CD14-positive monocyte (primary cell): Measurements from ENCODE around the gene ESRRG. TPM values are rescaled to one million over a fixed set of nuclear protein-coding genes. Genes with fewer than 3 reads are reported as not detected.

Experiments
- DNase-seq, 3 donors: peaks; one replicate each; pipeline ENCODE4 v3.0.0-alpha.2; 2011 to 2022
- H2AFZ ChIP-seq: 2 replicates; pipeline ENCODE4 v1.6.0; 2012; ENCODE audit warnings: mild to moderate bottlenecking, low read depth, low read length, inconsistent platforms; ENCODE audit not compliant: insufficient read depth, poor library complexity, severe bottlenecking
- H3K27ac ChIP-seq, 2 donors: 1 replicate in 1 of 2; 2 replicates in 1 of 2; pipeline ENCODE4 v1.5.1; 2012 to 2013; ENCODE audit warnings: low read length in 2 of 2, control low read depth in 1 of 2, inconsistent platforms in 1 of 2, low read depth in 1 of 2, mild to moderate bottlenecking in 1 of 2
- H3K27me3 ChIP-seq, 2 donors: one replicate each; pipeline versions ENCODE4 v1.6.0 to v1.6.1; 2011 to 2013; ENCODE audit warnings: low read length in 2 of 2; ENCODE audit not compliant: control insufficient read depth in 2 of 2, insufficient read depth in 2 of 2
- H3K36me3 ChIP-seq, 2 donors: replicated peaks in 1 of 2; 1 replicate in 1 of 2; 2 replicates in 1 of 2; pipeline versions ENCODE4 v1.5.1 to v1.6.1; 2012 to 2013; ENCODE audit warnings: low read length in 2 of 2, control low read depth in 1 of 2, inconsistent platforms in 1 of 2, mild to moderate bottlenecking in 1 of 2; ENCODE audit not compliant: insufficient read depth in 2 of 2, control insufficient read depth in 1 of 2
- H3K4me1 ChIP-seq, 2 donors: 1 replicate in 1 of 2; 2 replicates in 1 of 2; pipeline versions ENCODE4 v1.5.1 to v1.6.1; 2012 to 2013; ENCODE audit warnings: low read length in 2 of 2, control low read depth in 1 of 2, inconsistent platforms in 1 of 2, mild to moderate bottlenecking in 1 of 2, moderate library complexity in 1 of 2; ENCODE audit not compliant: insufficient read depth in 2 of 2, control insufficient read depth in 1 of 2
- H3K4me2 ChIP-seq: replicated peaks from 2 replicates; pipeline ENCODE3; 2012; ENCODE audit warnings: low read length, moderate library complexity, mild to moderate bottlenecking; ENCODE audit not compliant: poor library complexity, severe bottlenecking; ENCODE audit errors: extremely low read depth
- H3K4me3 ChIP-seq, 3 experiments: fragments of 200-600 bp in 1 of 3; sonication (generic) in 1 of 3; replicated peaks in 1 of 3; 1 replicate in 2 of 3; 2 replicates in 1 of 3; pipeline ENCODE4 v1.5.1; 2011 to 2013; ENCODE audit warnings: low read length in 3 of 3, mild to moderate bottlenecking in 3 of 3, control low read depth in 2 of 3, low read depth in 2 of 3, inconsistent platforms in 1 of 3, moderate library complexity in 1 of 3
- H3K79me2 ChIP-seq: 2 replicates; pipeline ENCODE4 v1.6.0; 2012; ENCODE audit warnings: mild to moderate bottlenecking, control low read depth, inconsistent platforms, low read length, moderate library complexity; ENCODE audit not compliant: insufficient read depth
- H3K9ac ChIP-seq: 2 replicates; pipeline ENCODE4 v1.6.0; 2017; ENCODE audit warnings: low read length, mild to moderate bottlenecking; ENCODE audit not compliant: insufficient read depth, poor library complexity, severe bottlenecking
- H3K9me3 ChIP-seq, 2 donors: replicated peaks in 1 of 2; 1 replicate in 1 of 2; 2 replicates in 1 of 2; pipeline versions ENCODE4 v1.5.1 to v1.6.1; 2012 to 2013; ENCODE audit warnings: low read length in 2 of 2, control low read depth in 1 of 2; ENCODE audit not compliant: control insufficient read depth in 1 of 2, insufficient read depth in 1 of 2
- H4K20me1 ChIP-seq: 2 replicates; pipeline ENCODE4 v1.6.0; 2012; ENCODE audit warnings: mild to moderate bottlenecking, low read length, control low read depth, moderate library complexity; ENCODE audit not compliant: insufficient read depth
- H3K27ac Mint-ChIP-seq, 7 donors: one replicate each; pipeline ENCODE4 v1.8.0; 2020; ENCODE audit warnings: mild to moderate bottlenecking in 7 of 7, mixed read lengths in 7 of 7, moderate library complexity in 6 of 7, inconsistent platforms in 2 of 7
- H3K27me3 Mint-ChIP-seq, 3 donors: one replicate each; pipeline ENCODE4 v1.8.0; 2021 to 2022; ENCODE audit warnings: low read depth in 3 of 3, mild to moderate bottlenecking in 3 of 3, mixed read lengths in 3 of 3, moderate library complexity in 3 of 3, inconsistent platforms in 1 of 3
- H3K36me3 Mint-ChIP-seq, 2 donors: one replicate each; pipeline ENCODE4 v1.8.0; 2020; ENCODE audit warnings: mixed read lengths in 2 of 2, inconsistent platforms in 1 of 2, mild to moderate bottlenecking in 1 of 2
- H3K4me1 Mint-ChIP-seq: one replicate; pipeline ENCODE4 v1.8.0; 2020; ENCODE audit warnings: mild to moderate bottlenecking, mixed read lengths
- H3K4me3 Mint-ChIP-seq, 2 donors: one replicate each; pipeline ENCODE4 v1.8.0; 2020; ENCODE audit warnings: mild to moderate bottlenecking in 2 of 2, mixed read lengths in 2 of 2, moderate library complexity in 1 of 2
- H3K9me3 Mint-ChIP-seq, 7 donors: one replicate each; pipeline ENCODE4 v1.8.0; 2020 to 2022; ENCODE audit warnings: mixed read lengths in 7 of 7, mild to moderate bottlenecking in 6 of 7, moderate library complexity in 6 of 7, inconsistent platforms in 2 of 7
- CTCF ChIP-seq: fragments of 200-600 bp; IDR thresholded peaks from one replicate; pipeline ENCODE4 v1.8.0; 2022; ENCODE audit warnings: antibody characterized with exemption, mild to moderate bottlenecking
- WGBS: methylation state at CpG from one replicate; pipeline ENCODE4 v1.1.5; 2013; ENCODE audit warnings: missing lambda C conversion rate; ENCODE audit not compliant: insufficient coverage; 5-methylcytosine and 5-hydroxymethylcytosine counted together
- intact Hi-C, 2 donors: fragments of 100-400 bp; cut with micrococcal nuclease; formaldehyde crosslinking; loops; one replicate each; pipeline versions ENCODE4 v1.15.0 to v1.15.1; 2023
- polyA plus RNA-seq, 3 donors: library from polyadenylated mRNA; depleted of rRNA in 1 of 3; unstranded in 2 of 3; stranded (reverse) in 1 of 3; fragments of 300-500 nt in 2 of 3; fragments of >200 nt in 1 of 3; fragmentation: Illumina TruSeq in 2 of 3; gene quantifications; 1 replicate in 2 of 3; 2 replicates in 1 of 3; pipeline ENCODE4 v1.2.3, GENCODE V29; 2012 to 2021

Gene ESRRG
- polyA plus RNA-seq, 3 donors: not detected

GRCh38 chr1:216498277-216498676 is 225.0 kb downstream of the ESRRG start:
- H2AFZ ChIP-seq: no peak overlapping the region
- Mint-ChIP-seq H3K9me3 (peaks cover 0 to 5% (median 2%) of the 10 kb centered on the region in 7 donors), H3K27me3 (no peaks in the 10 kb centered on the region), H3K27ac (no peak overlapping the region), H3K4me3 (no peak overlapping the region), H3K36me3 (no peaks in the 10 kb centered on the region), H3K4me1 (no peaks in the 10 kb centered on the region)
- no peak overlapping the region for H3K27ac ChIP-seq
- no peaks in the 10 kb centered on the region for H3K79me2 ChIP-seq
- intact Hi-C loops: no loop called here
- peaks cover 0 to 4% of the 10 kb centered on the region in 2 donors for H3K9me3 ChIP-seq
- no peaks in the 10 kb centered on the region for H3K4me1 ChIP-seq
- H3K4me3 ChIP-seq: no peak overlapping the region
- no peak overlapping the region for H3K4me2 ChIP-seq
- no peaks in the 10 kb centered on the region for H3K27me3 ChIP-seq
- H3K9ac ChIP-seq: no peak overlapping the region
- TF ChIP-seq CTCF: no peak
- WGBS: 83% methylated on average over 1 of the region's 2 CpGs
- no peaks in the 10 kb centered on the region for H3K36me3 ChIP-seq
- no peak for DNase-seq
- H4K20me1 ChIP-seq: no peaks in the 10 kb centered on the region

DNA sequence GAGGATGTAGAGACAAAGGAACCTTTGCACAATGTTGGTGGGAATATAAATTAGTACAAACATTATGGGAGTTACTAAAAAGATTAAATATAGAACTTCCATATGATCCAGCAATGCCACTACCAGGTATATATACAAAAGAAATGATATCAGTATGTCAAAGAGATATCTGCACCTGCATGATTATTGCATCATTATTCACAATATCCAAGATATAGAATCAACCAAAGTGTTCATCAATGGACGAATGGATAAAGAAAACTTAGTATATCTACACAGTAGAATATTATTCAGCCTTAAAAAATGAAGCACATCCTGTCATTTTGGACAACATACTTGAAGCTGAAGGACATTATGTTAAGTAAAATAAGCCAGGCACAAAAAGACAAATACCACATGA is 238.2 kb downstream of the ESRRG start:
- peaks cover 0 to 15% (median 10%) of the 10 kb centered on the region in 7 donors for H3K9me3 Mint-ChIP-seq
- H3K4me3 Mint-ChIP-seq: no peak overlapping the region
- no peaks in the 10 kb centered on the region for H4K20me1 ChIP-seq
- TF ChIP-seq CTCF: no peak
- H3K36me3 ChIP-seq: no peaks in the 10 kb centered on the region
- no peak overlapping the region for H3K27ac ChIP-seq
- peaks cover 8 to 9% of the 10 kb centered on the region in 2 donors for H3K9me3 ChIP-seq
- no peak overlapping the region for H3K4me2 ChIP-seq
- H3K27me3 ChIP-seq: no peaks in the 10 kb centered on the region
- WGBS: no CpG with 5 or more reads among the region's 1 CpG
- no peaks in the 10 kb centered on the region for H3K4me1 ChIP-seq
- DNase-seq: no peak
- no peaks in the 10 kb centered on the region for H3K36me3 Mint-ChIP-seq
- H3K4me1 Mint-ChIP-seq: no peaks in the 10 kb centered on the region
- no peak overlapping the region for H2AFZ ChIP-seq
- intact Hi-C loops: no loop called here
- no peak overlapping the region for H3K27ac Mint-ChIP-seq
- no peaks in the 10 kb centered on the region for H3K79me2 ChIP-seq
- no peaks in the 10 kb centered on the region for H3K27me3 Mint-ChIP-seq
- H3K9ac ChIP-seq: no peak overlapping the region
- no peak overlapping the region for H3K4me3 ChIP-seq
